ENCODE data around the gene CEP20.

DNA sequence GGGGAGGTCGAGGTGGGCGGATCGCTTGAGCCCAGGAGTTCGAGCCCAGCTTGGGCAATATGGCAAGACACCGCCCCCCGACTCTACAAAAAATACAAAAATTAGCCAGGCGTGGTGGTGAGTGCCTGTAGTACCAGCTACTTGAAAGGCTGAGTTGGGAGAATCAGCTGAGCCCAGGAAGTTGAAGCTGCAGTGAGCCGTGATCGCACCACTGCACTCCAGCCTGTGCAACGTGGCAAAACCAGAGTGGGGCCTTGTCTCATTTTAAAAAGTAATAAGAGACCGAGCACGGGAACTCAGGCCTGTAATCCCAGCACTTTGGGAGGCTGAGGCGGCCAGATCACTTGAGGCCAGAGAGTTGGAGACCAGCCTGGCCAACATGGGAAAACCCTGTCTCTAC lies 36.6 kb upstream of the CEP20 start:
- TF ChIP-seq CTCF (IDR thresholded peaks at IDR 0.05): no peak
- no peak for TF ChIP-seq POLR2A (IDR thresholded peaks at IDR 0.05)

Measured in adrenal gland (tissue), 5 donors.